HepG2 (cell line): ENCODE data around the gene DOCK2. TPM values are rescaled to one million over a fixed set of nuclear protein-coding genes. Genes with fewer than 3 reads are reported as not detected.

Experiments used
- ATAC-seq: fragments of 200-7000 bp; cut with Tn5 transposase; 3 replicates; pipeline ENCODE4 v1.9.1; 2020; ENCODE audit warnings: mild to moderate bottlenecking, moderate library complexity
- BruUV-seq: library from RNA; stranded (reverse); fragments of 400-500 nt; replicated peaks from 2 replicates; lab custom pipeline; 2021; lab: Mats Ljungman, UMichigan
- CTCF ChIA-PET: fragments of 300-600 bp; formaldehyde crosslinking; extraction: SDS; loops from one replicate; lab custom pipeline; 2021; ENCODE audit warnings: low total read pairs, inconsistent platforms, low intra/inter-chr PET ratio; lab: Yijun Ruan, JAX
- POLR2A ChIA-PET: fragments of 350-600 bp; sonication (Branson Sonifier 250); formaldehyde crosslinking; loops from one replicate; lab custom pipeline; 2020; ENCODE audit warnings: antibody characterized with exemption, inconsistent platforms; lab: Yijun Ruan, JAX
- DNase-seq: peaks from one replicate; pipeline ENCODE4 v3.0.0-alpha.2; 2015; ENCODE audit warnings: low spot score
- FAIRE-seq: peaks from 3 replicates; lab custom pipeline; 2011; peaks lifted over from hg19 to GRCh38; lab: Jason Lieb, UNC
- H2AFZ ChIP-seq: one replicate; pipeline ENCODE4 v1.6.1; 2011; ENCODE audit warnings: low read length, inconsistent platforms
- H3K27ac ChIP-seq: fragments of 300-600 bp; 3 replicates; pipeline ENCODE4 v1.8.0; 2011; ENCODE audit warnings: mixed run types, mild to moderate bottlenecking, mixed read lengths, low read length, inconsistent platforms; ENCODE audit not compliant: insufficient read depth; ENCODE audit errors: extremely low read length
- H3K27me3 ChIP-seq, 2 experiments: fragments of 200-600 bp in 1 of 2; 2 replicates in 1 of 2; 3 replicates in 1 of 2; pipeline versions ENCODE4 v1.6.0 to v1.8.0; 2011; ENCODE audit warnings: low read length in 2 of 2, mild to moderate bottlenecking in 2 of 2, moderate library complexity in 2 of 2, inconsistent platforms in 1 of 2; ENCODE audit not compliant: insufficient read depth in 2 of 2, control insufficient read depth in 1 of 2
- H3K36me3 ChIP-seq, 2 experiments: fragments of 200-600 bp in 1 of 2; replicated peaks in 1 of 2; 2 replicates in 1 of 2; 3 replicates in 1 of 2; pipeline versions ENCODE4 v1.5.1 to v1.8.0; 2011; ENCODE audit warnings: low read length in 2 of 2, inconsistent platforms in 1 of 2; ENCODE audit not compliant: insufficient read depth in 2 of 2, control insufficient read depth in 1 of 2
- H3K4me1 ChIP-seq: 2 replicates; pipeline ENCODE4 v1.5.1; 2012; ENCODE audit warnings: low read length, inconsistent platforms; ENCODE audit not compliant: insufficient read depth
- H3K4me2 ChIP-seq: 2 replicates; pipeline ENCODE4 v1.6.0; 2011; ENCODE audit warnings: low read depth, low read length, inconsistent platforms
- H3K4me3 ChIP-seq, 3 experiments: fragments of 200-600 bp in 1 of 3; sonication (generic), shearing (Covaris generic) in 1 of 3; replicated peaks in 1 of 3; 2 replicates each; pipeline ENCODE4 v1.5.1; 2011 to 2016; ENCODE audit warnings: low read length in 3 of 3, inconsistent platforms in 2 of 3, low read depth in 2 of 3, mild to moderate bottlenecking in 2 of 3, control low read depth in 1 of 3, mixed read lengths in 1 of 3; ENCODE audit not compliant: insufficient read depth in 1 of 3
- H3K79me2 ChIP-seq: one replicate; pipeline ENCODE4 v1.6.1; 2011; ENCODE audit warnings: low read length, inconsistent platforms; ENCODE audit not compliant: insufficient read depth
- H3K9ac ChIP-seq: 2 replicates; pipeline ENCODE4 v1.6.0; 2011; ENCODE audit warnings: mild to moderate bottlenecking, low read depth, low read length, inconsistent platforms; ENCODE audit not compliant: insufficient read depth
- H3K9me3 ChIP-seq: 2 replicates; pipeline ENCODE4 v1.5.1; 2012; ENCODE audit warnings: mild to moderate bottlenecking, low read length
- H4K20me1 ChIP-seq: 2 replicates; pipeline ENCODE4 v1.6.0; 2011; ENCODE audit warnings: inconsistent platforms, mild to moderate bottlenecking, low read length, moderate library complexity; ENCODE audit not compliant: insufficient read depth
- FOXA3 ChIP-seq: IDR thresholded peaks from 2 replicates; pipeline ENCODE4 v1.6.1; 2016; ENCODE audit warnings: missing genetic modification reagents, missing compliant biosample characterization
- HIC2 ChIP-seq: sonication (generic); formaldehyde crosslinking; IDR thresholded peaks from 2 replicates; pipeline ENCODE4 v1.9.0; 2022; ENCODE audit warnings: low read depth, missing genetic modification reagents
- HOMEZ ChIP-seq: IDR thresholded peaks from 2 replicates; pipeline ENCODE4 v1.6.1; 2016; ENCODE audit warnings: low read depth
- ISL2 ChIP-seq: sonication (generic); formaldehyde crosslinking; IDR thresholded peaks from 2 replicates; pipeline ENCODE4 v1.5.0; 2020; ENCODE audit warnings: missing genetic modification reagents
- NFKB2 ChIP-seq: sonication (generic); formaldehyde crosslinking; IDR thresholded peaks from 2 replicates; pipeline ENCODE4 v1.4.0; 2020; ENCODE audit warnings: missing genetic modification reagents, borderline replicate concordance
- PAX8 ChIP-seq: sonication (generic); formaldehyde crosslinking; IDR thresholded peaks from 2 replicates; pipeline ENCODE4 v1.8.0; 2022; ENCODE audit warnings: mild to moderate bottlenecking, missing genetic modification reagents, borderline replicate concordance
- ZBTB49 ChIP-seq: sonication (generic); formaldehyde crosslinking; IDR thresholded peaks from 2 replicates; pipeline ENCODE4 v1.4.0; 2020; ENCODE audit warnings: missing genetic modification reagents, borderline replicate concordance
- ZNF530 ChIP-seq: sonication (generic); formaldehyde crosslinking; IDR thresholded peaks from 2 replicates; pipeline ENCODE4 v1.5.0; 2020; ENCODE audit warnings: low read depth, mild to moderate bottlenecking, missing genetic modification reagents
- ZNF605 ChIP-seq: sonication (generic); formaldehyde crosslinking; IDR thresholded peaks from 2 replicates; pipeline ENCODE4 v1.8.0; 2022; ENCODE audit warnings: mild to moderate bottlenecking, missing genetic modification reagents
- WGBS: methylation state at CpG from one replicate; pipeline ENCODE4 v1.1.6; 2017; ENCODE audit warnings: low lambda C conversion rate; 5-methylcytosine and 5-hydroxymethylcytosine counted together
- in situ Hi-C: cut with HindIII; loops from 2 replicates; pipeline ENCODE4 v1.10.0; 2017; ENCODE audit warnings: low pct_unique_long_range_greater_than_20kb; ENCODE audit not compliant: extremely low pct_ligation_motif_present
- intact Hi-C: fragments of 100-400 bp; cut with micrococcal nuclease; formaldehyde crosslinking; loops from one replicate; pipeline ENCODE4 v1.10.0; 2022; ENCODE audit not compliant: unreplicated experiment
- polyA plus RNA-seq, 8 experiments: library from polyadenylated mRNA; depleted of rRNA in 3 of 8; stranded (reverse) in 7 of 8; unstranded in 1 of 8; fragments of >200 nt; fragmentation: Illumina TruSeq in 4 of 8; extraction: Trizol in 4 of 8; gene quantifications; 2 replicates each; pipeline versions ENCODE4 v1.2.1 to v1.2.3, GENCODE V29; 2011 to 2016; ENCODE audit warnings: low read depth in 4 of 8, missing spikeins in 1 of 8, mixed read lengths in 1 of 8; ENCODE audit not compliant: insufficient read depth in 1 of 8
- total RNA-seq, 5 experiments: library from RNA; depleted of rRNA; stranded (reverse); fragments of >200 nt; fragmentation: Illumina TruSeq; extraction: Trizol; gene quantifications; 2 replicates each; pipeline ENCODE4 v1.2.3, GENCODE V29; 2016; ENCODE audit warnings: low read depth in 1 of 5
- TF ChIP-seq, protein P1 (sequence below): sonication (generic); formaldehyde crosslinking; IDR thresholded peaks from 2 replicates; pipeline ENCODE4 v1.4.0; 2020; ENCODE audit warnings: missing genetic modification reagents
- TF ChIP-seq, protein P2 (sequence below): sonication (generic); formaldehyde crosslinking; IDR thresholded peaks from 2 replicates; pipeline ENCODE4 v1.5.0; 2020; ENCODE audit warnings: missing genetic modification reagents
- TF ChIP-seq, protein P3 (sequence below): sonication (generic); formaldehyde crosslinking; IDR thresholded peaks from 2 replicates; pipeline ENCODE4 v1.4.0; 2020; ENCODE audit warnings: missing genetic modification reagents, mild to moderate bottlenecking, borderline replicate concordance

DOCK2 gene
- total and polyA plus RNA-seq, 2 of the 13 experiments (the other 11 are each of a cell fraction or from before 2014, with no cell fraction given): not detected

GRCh38 chr5:169974121-169974770, 337.2 kb downstream of the DOCK2 start (continued):
- TF ChIP-seq, protein P1, sequence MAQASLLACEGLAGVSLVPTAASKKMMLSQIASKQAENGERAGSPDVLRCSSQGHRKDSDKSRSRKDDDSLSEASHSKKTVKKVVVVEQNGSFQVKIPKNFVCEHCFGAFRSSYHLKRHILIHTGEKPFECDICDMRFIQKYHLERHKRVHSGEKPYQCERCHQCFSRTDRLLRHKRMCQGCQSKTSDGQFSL (CRISPR knock-in tag): no peak

DNA sequence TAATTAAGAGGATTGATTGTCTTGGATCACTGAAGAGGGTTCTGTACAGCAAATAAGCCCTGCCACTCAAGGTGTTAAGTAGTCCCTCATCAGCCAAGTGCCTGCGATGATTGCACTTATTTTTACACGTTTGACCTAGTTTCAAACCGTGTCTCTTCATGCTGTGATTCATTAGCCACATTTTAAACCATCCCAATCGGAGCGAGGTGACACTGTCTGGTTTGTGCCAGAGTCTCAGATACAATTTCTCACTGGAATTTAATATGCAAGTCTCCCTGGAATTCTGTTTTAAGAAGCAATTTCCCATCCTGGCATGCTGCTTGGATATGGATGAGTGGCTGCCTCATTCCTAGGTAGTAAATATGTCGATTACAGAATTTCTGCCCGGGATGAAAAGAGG, 341.6 kb downstream of the DOCK2 start:
- H3K4me2 ChIP-seq: no peak overlapping the region
- no peak overlapping the region for H3K4me3 ChIP-seq
- TF ChIP-seq ZNF530 (no peak), ZBTB49 (CRISPR knock-in tag) (no peak), ZNF605 (CRISPR knock-in tag) (no peak), FOXA3 (CRISPR knock-in tag) (no peak), HIC2 (CRISPR knock-in tag) (no peak), NFKB2 (CRISPR knock-in tag) (no peak), ISL2 (CRISPR knock-in tag) (no peak), PAX8 (CRISPR knock-in tag) (no peak), HOMEZ (CRISPR knock-in tag) (no peak)
- TF ChIP-seq, protein P2, sequence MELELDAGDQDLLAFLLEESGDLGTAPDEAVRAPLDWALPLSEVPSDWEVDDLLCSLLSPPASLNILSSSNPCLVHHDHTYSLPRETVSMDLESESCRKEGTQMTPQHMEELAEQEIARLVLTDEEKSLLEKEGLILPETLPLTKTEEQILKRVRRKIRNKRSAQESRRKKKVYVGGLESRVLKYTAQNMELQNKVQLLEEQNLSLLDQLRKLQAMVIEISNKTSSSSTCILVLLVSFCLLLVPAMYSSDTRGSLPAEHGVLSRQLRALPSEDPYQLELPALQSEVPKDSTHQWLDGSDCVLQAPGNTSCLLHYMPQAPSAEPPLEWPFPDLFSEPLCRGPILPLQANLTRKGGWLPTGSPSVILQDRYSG (CRISPR knock-in tag): no peak
- TF ChIP-seq, protein P3, sequence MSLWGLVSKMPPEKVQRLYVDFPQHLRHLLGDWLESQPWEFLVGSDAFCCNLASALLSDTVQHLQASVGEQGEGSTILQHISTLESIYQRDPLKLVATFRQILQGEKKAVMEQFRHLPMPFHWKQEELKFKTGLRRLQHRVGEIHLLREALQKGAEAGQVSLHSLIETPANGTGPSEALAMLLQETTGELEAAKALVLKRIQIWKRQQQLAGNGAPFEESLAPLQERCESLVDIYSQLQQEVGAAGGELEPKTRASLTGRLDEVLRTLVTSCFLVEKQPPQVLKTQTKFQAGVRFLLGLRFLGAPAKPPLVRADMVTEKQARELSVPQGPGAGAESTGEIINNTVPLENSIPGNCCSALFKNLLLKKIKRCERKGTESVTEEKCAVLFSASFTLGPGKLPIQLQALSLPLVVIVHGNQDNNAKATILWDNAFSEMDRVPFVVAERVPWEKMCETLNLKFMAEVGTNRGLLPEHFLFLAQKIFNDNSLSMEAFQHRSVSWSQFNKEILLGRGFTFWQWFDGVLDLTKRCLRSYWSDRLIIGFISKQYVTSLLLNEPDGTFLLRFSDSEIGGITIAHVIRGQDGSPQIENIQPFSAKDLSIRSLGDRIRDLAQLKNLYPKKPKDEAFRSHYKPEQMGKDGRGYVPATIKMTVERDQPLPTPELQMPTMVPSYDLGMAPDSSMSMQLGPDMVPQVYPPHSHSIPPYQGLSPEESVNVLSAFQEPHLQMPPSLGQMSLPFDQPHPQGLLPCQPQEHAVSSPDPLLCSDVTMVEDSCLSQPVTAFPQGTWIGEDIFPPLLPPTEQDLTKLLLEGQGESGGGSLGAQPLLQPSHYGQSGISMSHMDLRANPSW (CRISPR knock-in tag): no peak

More for the DNA sequence above, 341.6 kb downstream of the DOCK2 start:
- H3K9ac ChIP-seq: no peak overlapping the region
- no peak overlapping the region for H2AFZ ChIP-seq
- no TSS peak for BruUV-seq
- H3K27me3 ChIP-seq: no peaks in the 10 kb centered on the region; a peak in 2 of 5 replicates
- ChIA-PET CTCF (no interaction called here), POLR2A (no interaction called here)
- intact Hi-C loops: no loop called here
- no peak for ATAC-seq
- in situ Hi-C loops: no loop called here
- no peaks in the 10 kb centered on the region for H4K20me1 ChIP-seq
- no peaks in the 10 kb centered on the region for H3K9me3 ChIP-seq
- H3K36me3 ChIP-seq: no peaks in the 10 kb centered on the region
- DNase-seq: no peak
- 1% methylated on average over 7 of the region's 7 CpGs for WGBS
- H3K79me2 ChIP-seq: no peaks in the 10 kb centered on the region
- H3K4me1 ChIP-seq: no peaks in the 10 kb centered on the region
- FAIRE-seq: no peak
- no peak overlapping the region for H3K27ac ChIP-seq
